Daoy (cell line): ENCODE measurements around the gene ADGRB3. TPM values are rescaled to one million over a fixed set of nuclear protein-coding genes. Genes with fewer than 3 reads are reported as not detected.

Experiments used
- DNase-seq: peaks from one replicate; pipeline ENCODE4 v3.0.0-alpha.2; 2015; ENCODE audit warnings: low read depth
- total RNA-seq: library from RNA; depleted of rRNA; stranded (reverse); fragments of >200 nt; shearing (Covaris generic); gene quantifications from 2 replicates; pipeline ENCODE4 v1.2.3, GENCODE V29; 2014

The ADGRB3 gene
- total RNA-seq, 1 experiment from 2014 or later, result under 0.01 TPM

DNA sequence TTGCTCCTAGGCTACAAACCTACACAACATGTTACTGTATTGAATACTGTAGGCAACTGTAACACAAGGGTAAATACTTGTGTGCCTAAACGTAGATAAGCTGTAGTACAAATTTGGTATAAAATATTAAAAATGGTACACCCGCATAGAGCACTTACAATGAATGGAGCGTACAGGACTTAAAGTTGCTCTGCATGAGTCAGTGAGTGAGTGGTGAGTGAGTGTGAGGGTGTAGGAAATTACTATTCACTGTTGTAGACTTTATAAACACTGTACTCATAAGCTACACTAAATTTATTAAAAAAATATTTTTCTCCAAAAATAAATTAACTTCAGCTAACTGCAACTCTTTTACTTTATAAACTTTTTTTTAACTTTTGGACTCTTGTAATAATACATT, 391.6 kb downstream of the ADGRB3 start:
- DNase-seq, result no peak

- DNase-seq, result no peak
These were observed 392.8 kb downstream of the ADGRB3 start for GRCh38 chr6:69027861-69028260.

- DNase-seq, result no peak
These were observed 403.8 kb downstream of the ADGRB3 start for GRCh38 chr6:69038841-69039240.

GRCh38 chr6:69042297-69042696, 407.2 kb downstream of the ADGRB3 start:
- DNase-seq, result no peak

GRCh38 chr6:69044534-69044933, 409.5 kb downstream of the ADGRB3 start:
- no peak for DNase-seq

GRCh38 chr6:69059413-69059812, 424.3 kb downstream of the ADGRB3 start:
- DNase-seq, result no peak

GRCh38 chr6:69061066-69061465, 426.0 kb downstream of the ADGRB3 start:
- no peak for DNase-seq

- DNase-seq, result no peak
These were observed 428.3 kb downstream of the ADGRB3 start for GRCh38 chr6:69063401-69063800.

DNA sequence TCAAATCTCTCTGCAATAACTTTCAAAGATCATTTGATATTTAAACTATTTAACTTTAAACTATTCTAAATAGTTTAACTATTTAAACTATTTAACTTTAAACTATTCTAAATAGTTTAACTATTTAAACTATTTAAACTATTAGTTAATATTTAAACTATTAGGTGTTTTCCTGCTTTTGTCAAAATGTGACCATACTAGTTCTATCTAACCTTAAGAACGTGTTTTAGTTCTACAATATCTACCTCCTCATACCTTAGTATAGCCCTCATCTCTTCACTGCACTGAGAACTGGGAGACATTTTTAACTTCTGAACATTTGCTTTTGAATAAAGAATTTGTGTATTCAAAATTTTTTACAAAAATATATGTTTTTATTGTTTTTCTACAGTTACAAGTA, 429.1 kb downstream of the ADGRB3 start:
- DNase-seq, result no peak

DNA sequence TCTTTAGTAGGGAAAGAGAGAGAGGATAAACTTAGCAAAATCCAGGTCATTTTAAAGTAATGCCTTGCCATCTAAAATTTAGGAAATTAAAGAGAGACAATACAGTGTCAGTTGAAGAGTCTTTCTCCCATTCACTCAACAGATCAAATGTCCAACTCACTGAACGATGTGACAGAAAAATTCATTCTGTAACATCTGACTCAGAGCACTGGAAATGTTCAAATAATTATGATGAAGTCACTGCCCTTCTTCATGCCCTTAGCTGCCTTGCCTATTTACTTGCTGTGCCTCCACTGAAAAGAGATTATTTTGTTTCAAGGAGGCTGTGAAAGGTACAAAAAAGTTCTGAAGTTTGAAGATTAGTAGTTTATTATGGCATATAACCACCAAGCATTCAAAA, 434.8 kb downstream of the ADGRB3 start:
- DNase-seq, result no peak

GRCh38 chr6:69072796-69073195, 437.7 kb downstream of the ADGRB3 start:
- no peak for DNase-seq

GRCh38 chr6:69084746-69085335, 449.8 kb downstream of the ADGRB3 start:
- DNase-seq, result no peak

- DNase-seq, result no peak
These were observed 451.6 kb downstream of the ADGRB3 start for GRCh38 chr6:69086689-69087088.

DNA sequence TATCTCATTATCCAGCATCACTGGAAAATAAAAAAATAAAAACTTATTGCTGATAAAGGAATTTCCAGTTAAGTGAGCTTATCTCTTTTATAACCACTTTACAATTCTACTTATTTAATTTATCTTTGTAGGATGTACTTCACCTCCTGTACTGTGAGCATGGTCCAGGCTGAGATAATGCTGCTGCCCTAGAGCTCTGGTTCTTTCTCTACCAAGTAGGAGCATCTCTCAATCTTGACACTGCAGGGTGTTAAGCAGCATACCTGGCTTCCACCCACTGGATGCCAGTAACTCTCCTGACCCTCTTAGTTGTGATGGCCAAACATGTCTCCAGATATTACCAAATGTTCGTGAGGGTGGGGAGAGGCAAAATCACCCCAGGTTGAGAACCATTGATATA, 454.5 kb downstream of the ADGRB3 start:
- no peak for DNase-seq

GRCh38 chr6:69090132-69090531, 455.1 kb downstream of the ADGRB3 start:
- DNase-seq, result no peak

DNA sequence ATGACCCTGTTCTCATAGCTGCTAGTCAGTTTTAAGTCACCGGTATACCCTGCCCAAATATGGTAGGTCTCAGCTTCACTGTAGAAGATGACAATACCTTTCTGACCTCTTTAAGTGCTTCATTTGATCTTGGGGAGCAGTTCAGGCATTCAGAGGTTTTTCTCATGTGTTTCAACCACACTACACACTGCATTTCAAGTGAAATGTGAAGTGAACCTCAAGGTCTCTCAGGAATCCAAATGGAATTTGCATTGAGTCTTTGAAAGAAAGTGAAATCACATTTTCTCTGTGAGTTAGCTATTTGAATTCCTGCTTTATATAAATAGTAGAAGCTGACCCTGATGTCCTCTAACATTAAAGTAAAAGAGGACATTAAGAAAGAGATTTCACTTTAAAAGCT, 461.6 kb downstream of the ADGRB3 start:
- DNase-seq, result no peak

DNA sequence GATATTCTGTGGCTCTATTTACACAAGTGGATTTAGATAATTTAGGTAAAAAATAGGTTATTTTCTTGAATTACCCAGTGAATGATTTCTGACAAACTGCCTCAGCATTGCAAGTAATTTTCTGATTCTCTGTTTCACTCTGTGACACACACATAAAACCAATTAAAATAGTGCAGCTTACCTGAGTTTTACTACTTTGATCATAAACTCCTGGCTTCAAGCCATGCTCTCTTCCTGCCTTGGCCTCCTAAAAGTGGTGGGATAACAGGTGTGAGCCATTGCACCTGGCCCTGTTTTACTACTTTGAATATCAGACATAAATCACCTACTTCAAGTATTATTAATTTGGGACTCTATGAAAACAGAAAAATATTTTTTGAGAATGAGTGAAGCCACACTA, 462.9 kb downstream of the ADGRB3 start:
- no peak for DNase-seq

DNA sequence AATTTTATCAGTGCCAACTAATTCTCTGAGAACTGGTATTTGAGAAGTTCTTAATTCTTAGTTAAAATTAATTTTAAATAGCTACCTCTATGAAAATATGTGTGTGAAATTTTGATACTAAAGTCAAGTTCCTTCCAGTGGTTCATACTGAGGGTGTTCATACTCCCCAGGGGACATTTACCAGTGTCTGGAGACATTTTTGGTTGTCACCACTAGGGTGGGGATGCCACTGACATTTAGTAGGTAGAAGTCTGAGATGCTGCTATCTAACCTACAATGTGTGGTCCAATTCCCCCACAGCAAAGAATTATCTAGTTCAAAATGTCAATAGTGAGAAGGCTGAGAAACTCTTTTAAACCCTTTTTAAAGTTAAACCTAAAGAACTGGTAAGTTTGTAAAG, 463.8 kb downstream of the ADGRB3 start:
- DNase-seq, result no peak

DNA sequence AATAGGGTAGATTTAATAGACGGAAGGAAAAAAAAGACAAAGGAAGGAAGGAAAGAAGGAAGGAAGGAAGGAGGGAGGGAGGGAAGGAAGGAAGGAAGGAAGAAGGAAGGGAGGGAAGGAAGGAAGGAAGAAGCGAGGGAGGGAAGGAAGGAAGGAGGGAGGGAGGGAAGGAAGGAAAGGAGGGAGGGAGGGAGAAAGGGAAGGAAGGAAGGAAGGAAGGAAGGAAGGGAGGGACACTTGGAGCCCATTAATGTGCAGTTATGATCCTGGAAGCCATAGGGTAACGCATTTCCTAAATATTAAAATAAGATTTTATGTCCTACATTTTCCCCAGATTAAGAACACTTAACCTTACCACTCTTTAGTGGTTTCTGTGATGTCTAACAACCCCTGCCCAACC, 465.7 kb downstream of the ADGRB3 start:
- DNase-seq, result no peak

DNA sequence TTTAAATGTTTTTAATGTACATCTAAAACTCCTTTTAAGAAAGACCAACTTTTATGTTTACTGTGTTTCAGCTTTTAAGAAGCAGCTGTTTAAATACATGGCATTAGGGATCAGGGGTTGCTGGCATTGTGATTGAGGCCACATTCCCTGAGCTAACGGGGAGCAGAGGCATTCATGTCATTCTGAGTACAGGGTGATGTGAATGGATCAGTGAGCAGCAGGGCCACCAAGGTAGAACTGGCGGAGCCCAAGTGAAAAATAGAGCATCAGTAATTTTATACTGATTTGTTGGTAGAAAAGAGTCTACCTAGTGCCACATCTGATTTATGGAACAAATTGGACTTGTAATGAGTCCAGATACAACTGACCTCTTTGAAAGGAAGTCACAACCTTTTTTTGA, 467.3 kb downstream of the ADGRB3 start:
- no peak for DNase-seq

- DNase-seq, result no peak
These were observed 470.2 kb downstream of the ADGRB3 start for GRCh38 chr6:69105288-69105687.

DNA sequence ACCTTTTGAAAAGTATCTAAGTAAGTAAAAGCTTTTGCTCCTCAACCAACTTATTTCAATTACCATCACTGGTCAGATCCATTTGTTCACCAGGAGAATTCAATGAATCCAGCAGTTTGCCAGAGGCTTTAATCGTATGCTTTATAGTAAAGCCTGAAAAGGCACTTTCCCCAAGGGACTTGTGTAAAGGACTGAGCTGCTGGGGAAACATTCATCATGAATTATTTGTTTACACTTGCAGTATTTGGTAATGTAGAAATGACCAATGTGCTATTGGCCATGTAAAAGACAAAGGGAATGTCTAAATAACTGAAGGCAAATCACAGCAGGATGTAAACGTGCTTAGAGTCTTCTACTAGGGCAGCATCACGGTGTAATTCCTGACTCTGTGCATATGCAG, 471.4 kb downstream of the ADGRB3 start:
- no peak for DNase-seq

GRCh38 chr6:69111301-69111700, 476.2 kb downstream of the ADGRB3 start:
- DNase-seq, result no peak

- DNase-seq, result no peak
These were observed 481.6 kb downstream of the ADGRB3 start for GRCh38 chr6:69116658-69117057.
